ENCODE measurements around the gene PPARD. TPM values are rescaled to one million over a fixed set of nuclear protein-coding genes. Genes with fewer than 3 reads are reported as not detected.
A peak's percentile ranks its signal among the peaks of the same experiment; 100 is the strongest.

The PPARD gene
- total and polyA plus RNA-seq, 2 donors (not counting 1 experiment from before 2014, with no cell fraction given), result 14.8 to 16.3 TPM

DNA sequence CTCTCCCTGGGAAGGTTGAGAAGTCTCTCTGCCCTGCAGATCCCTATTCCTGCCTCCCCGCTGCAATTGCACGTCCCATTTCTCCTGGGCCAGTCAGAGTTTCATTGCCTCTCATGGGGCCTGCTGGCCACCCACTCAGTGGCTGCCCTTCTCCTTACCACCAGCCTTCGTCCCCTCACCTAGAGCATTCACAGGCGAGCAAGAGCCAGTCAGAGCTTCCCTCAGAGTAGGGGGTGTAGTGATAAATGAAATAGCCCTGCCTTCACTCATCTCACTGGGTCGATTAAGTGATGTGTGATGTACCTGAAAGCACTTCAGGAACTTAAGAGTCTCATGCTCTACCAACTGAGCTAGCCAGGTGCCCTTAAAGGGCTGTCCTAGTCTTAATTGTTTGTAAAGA lies 57.8 kb downstream of the PPARD start:
- H3K27me3 ChIP-seq (ENCODE audit: control insufficient read depth, insufficient read depth, low read length), result no peaks in the 10 kb centered on the region
- no peaks in the 10 kb centered on the region for H4K20me1 ChIP-seq (ENCODE audit: control insufficient read depth, extremely low read depth, insufficient read depth, low read length)
- H3K27ac ChIP-seq (ENCODE audit: insufficient read depth, low read length), result no peak overlapping the region
- TF ChIP-seq, protein P1, sequence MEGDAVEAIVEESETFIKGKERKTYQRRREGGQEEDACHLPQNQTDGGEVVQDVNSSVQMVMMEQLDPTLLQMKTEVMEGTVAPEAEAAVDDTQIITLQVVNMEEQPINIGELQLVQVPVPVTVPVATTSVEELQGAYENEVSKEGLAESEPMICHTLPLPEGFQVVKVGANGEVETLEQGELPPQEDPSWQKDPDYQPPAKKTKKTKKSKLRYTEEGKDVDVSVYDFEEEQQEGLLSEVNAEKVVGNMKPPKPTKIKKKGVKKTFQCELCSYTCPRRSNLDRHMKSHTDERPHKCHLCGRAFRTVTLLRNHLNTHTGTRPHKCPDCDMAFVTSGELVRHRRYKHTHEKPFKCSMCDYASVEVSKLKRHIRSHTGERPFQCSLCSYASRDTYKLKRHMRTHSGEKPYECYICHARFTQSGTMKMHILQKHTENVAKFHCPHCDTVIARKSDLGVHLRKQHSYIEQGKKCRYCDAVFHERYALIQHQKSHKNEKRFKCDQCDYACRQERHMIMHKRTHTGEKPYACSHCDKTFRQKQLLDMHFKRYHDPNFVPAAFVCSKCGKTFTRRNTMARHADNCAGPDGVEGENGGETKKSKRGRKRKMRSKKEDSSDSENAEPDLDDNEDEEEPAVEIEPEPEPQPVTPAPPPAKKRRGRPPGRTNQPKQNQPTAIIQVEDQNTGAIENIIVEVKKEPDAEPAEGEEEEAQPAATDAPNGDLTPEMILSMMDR (conservative IDR thresholded peaks at IDR 0.05 in 1 of 2, IDR thresholded peaks at IDR 0.05 in 1 of 2; ENCODE audit: low read depth in 1 of 2, low read length in 2 of 2), result no peak
- no peak for TF ChIP-seq EZH2 (IDR thresholded peaks at IDR 0.05; ENCODE audit: low read length, missing control alignments)
- H3K4me2 ChIP-seq (ENCODE audit: extremely low read depth, insufficient read depth, low read length), result no peak overlapping the region
- no peak overlapping the region for H2AFZ ChIP-seq (ENCODE audit: low read length)
- DNase-seq (ENCODE audit: low read depth in 2 of 2), result no peak
- H3K36me3 ChIP-seq (ENCODE audit: control insufficient read depth, insufficient read depth, low read length), result no peaks in the 10 kb centered on the region
- H3K4me1 ChIP-seq (ENCODE audit: control insufficient read depth, extremely low read depth, insufficient read depth, low read length), result no peaks in the 10 kb centered on the region
- no peak overlapping the region for H3K4me3 ChIP-seq (replicated peaks in 1 of 4; ENCODE audit: control extremely low read depth in 1 of 4, insufficient read depth in 1 of 4, low read depth in 3 of 4, low read length in 4 of 4)
- no peaks in the 10 kb centered on the region for H3K79me2 ChIP-seq (ENCODE audit: control insufficient read depth, insufficient read depth, low read length)
- no peaks in the 10 kb centered on the region for H3K9me3 ChIP-seq (ENCODE audit: control insufficient read depth, insufficient read depth, low read depth, low read length)
- no peak overlapping the region for H3K9ac ChIP-seq (ENCODE audit: insufficient read depth, low read length)

DNA sequence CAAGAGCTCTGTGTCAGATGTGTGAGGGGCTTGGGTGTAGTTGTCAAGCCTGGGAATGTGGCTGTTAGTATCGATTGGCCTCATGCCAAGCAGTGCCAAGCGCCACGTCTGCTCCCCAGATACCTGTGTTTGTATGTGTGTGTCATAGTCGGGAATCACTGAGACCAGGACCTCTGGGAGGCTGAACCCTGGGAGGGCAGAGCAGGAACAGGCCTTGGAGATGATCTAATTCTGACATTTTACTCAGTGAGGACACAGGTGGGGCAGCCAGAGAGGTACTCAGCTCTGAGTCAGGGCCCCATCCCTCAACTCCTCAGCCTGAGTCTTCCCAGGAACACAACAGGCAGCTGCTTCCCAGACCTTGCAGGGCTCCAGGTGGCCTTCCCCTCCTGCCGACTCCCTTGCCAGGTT lies 58.5 kb downstream of the PPARD start:
- Histone ChIP-seq H3K9me3 (ENCODE audit: control insufficient read depth, insufficient read depth, low read depth, low read length) (no peaks in the 10 kb centered on the region), H4K20me1 (ENCODE audit: control insufficient read depth, extremely low read depth, insufficient read depth, low read length) (no peaks in the 10 kb centered on the region), H3K79me2 (ENCODE audit: control insufficient read depth, insufficient read depth, low read length) (no peaks in the 10 kb centered on the region), H3K4me3 (replicated peaks in 1 of 4; ENCODE audit: control extremely low read depth in 1 of 4, insufficient read depth in 1 of 4, low read depth in 3 of 4, low read length in 4 of 4) (no peak overlapping the region), H3K27ac (ENCODE audit: insufficient read depth, low read length) (no peak overlapping the region), H3K36me3 (ENCODE audit: control insufficient read depth, insufficient read depth, low read length) (no peaks in the 10 kb centered on the region), H2AFZ (ENCODE audit: low read length) (no peak overlapping the region), H3K4me1 (ENCODE audit: control insufficient read depth, extremely low read depth, insufficient read depth, low read length) (no peaks in the 10 kb centered on the region), H3K4me2 (ENCODE audit: extremely low read depth, insufficient read depth, low read length) (no peak overlapping the region), H3K9ac (ENCODE audit: insufficient read depth, low read length) (no peak overlapping the region), H3K27me3 (ENCODE audit: control insufficient read depth, insufficient read depth, low read length) (no peaks in the 10 kb centered on the region)
- peak in 1 of 2 donors; percentile 40 for DNase-seq (ENCODE audit: low read depth in 2 of 2)
- TF ChIP-seq, protein P1 (conservative IDR thresholded peaks at IDR 0.05 in 1 of 2, IDR thresholded peaks at IDR 0.05 in 1 of 2; ENCODE audit: low read depth in 1 of 2, low read length in 2 of 2), result no peak
- TF ChIP-seq EZH2 (IDR thresholded peaks at IDR 0.05; ENCODE audit: low read length, missing control alignments), result no peak

DNA sequence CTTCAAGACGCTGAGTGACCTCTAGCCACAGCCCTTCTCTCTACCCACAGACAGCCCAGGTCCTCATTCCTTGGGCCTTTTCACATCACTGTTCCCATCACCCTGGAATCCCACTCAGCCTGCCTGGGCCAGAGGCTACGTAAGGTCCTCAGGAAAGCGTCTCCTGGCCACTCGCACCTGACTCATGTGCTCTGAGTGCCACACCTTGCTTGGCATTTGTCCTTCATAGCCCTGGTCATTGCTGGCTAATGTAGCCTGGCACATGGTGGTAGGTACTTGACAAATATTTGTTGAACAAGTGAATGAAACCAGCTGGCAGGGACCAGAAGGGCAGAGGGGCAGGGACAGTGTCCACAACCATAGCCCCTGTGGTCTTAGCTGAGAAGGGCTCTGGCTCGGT lies 59.2 kb downstream of the PPARD start:
- H3K27me3 ChIP-seq (ENCODE audit: control insufficient read depth, insufficient read depth, low read length), result no peaks in the 10 kb centered on the region
- H3K4me2 ChIP-seq (ENCODE audit: extremely low read depth, insufficient read depth, low read length), result no peak overlapping the region
- H3K4me3 ChIP-seq (replicated peaks in 1 of 4; ENCODE audit: control extremely low read depth in 1 of 4, insufficient read depth in 1 of 4, low read depth in 3 of 4, low read length in 4 of 4), result no peak overlapping the region
- H4K20me1 ChIP-seq (ENCODE audit: control insufficient read depth, extremely low read depth, insufficient read depth, low read length), result no peaks in the 10 kb centered on the region
- no peaks in the 10 kb centered on the region for H3K79me2 ChIP-seq (ENCODE audit: control insufficient read depth, insufficient read depth, low read length)
- no peak overlapping the region for H2AFZ ChIP-seq (ENCODE audit: low read length)
- no peaks in the 10 kb centered on the region for H3K9me3 ChIP-seq (ENCODE audit: control insufficient read depth, insufficient read depth, low read depth, low read length)
- no peak overlapping the region for H3K27ac ChIP-seq (ENCODE audit: insufficient read depth, low read length)
- TF ChIP-seq, protein P1 (conservative IDR thresholded peaks at IDR 0.05 in 1 of 2, IDR thresholded peaks at IDR 0.05 in 1 of 2; ENCODE audit: low read depth in 1 of 2, low read length in 2 of 2), result no peak
- no peak overlapping the region for H3K9ac ChIP-seq (ENCODE audit: insufficient read depth, low read length)
- H3K36me3 ChIP-seq (ENCODE audit: control insufficient read depth, insufficient read depth, low read length), result no peaks in the 10 kb centered on the region
- H3K4me1 ChIP-seq (ENCODE audit: control insufficient read depth, extremely low read depth, insufficient read depth, low read length), result no peaks in the 10 kb centered on the region
- DNase-seq (ENCODE audit: low read depth in 2 of 2), result no peak
